GM21515 (cell line): ENCODE results near the gene EWSR1.

Experiments used
- ATAC-seq: cut with Tn5 transposase; IDR thresholded peaks from one replicate; pipeline ENCODE4 v1.9.1; 2021; ENCODE audit not compliant: unreplicated experiment

EWSR1 gene

DNA sequence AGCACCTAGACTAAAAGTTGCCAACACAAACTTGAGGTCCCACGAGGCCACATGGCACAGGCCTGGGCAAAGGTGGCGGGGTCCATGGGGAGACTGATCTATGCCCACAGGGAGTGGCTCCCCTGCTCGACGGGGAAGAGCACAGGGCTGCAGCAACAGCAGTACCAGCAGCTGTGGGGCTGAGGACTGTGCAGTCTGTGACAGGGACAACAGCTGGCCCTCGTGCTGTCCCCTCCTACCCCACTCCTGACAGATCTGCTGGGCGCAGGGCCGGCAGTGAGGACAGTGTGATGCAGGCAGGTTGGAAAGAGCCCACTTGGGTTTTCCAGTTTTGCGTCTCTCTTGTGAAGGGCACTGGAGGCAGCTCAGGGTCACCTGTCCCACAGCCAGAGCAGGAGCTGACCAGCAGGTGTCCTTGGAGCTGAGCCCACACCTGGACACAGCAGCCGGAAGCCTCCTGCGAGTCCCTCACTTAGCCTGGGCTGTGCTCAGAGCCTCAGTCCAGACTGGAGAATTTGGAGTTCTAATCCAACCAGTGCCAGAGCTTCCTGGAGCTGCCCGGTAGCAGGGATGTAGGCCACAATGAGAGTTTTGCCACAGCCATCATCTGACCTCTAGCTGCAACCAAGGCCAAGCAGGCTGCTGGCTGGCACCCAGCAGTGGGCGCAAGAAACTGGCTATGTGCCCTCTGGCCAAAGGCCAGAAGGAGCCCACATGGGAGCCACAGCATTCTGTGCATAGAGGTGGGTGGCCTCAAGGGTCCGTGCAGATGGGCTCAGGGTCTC lies 34.8 kb downstream of the EWSR1 start:
- ATAC-seq = no peak

- no peak for ATAC-seq
Measured at GRCh38 chr22:29305836-29306174, 37.7 kb downstream of the EWSR1 start.

DNA sequence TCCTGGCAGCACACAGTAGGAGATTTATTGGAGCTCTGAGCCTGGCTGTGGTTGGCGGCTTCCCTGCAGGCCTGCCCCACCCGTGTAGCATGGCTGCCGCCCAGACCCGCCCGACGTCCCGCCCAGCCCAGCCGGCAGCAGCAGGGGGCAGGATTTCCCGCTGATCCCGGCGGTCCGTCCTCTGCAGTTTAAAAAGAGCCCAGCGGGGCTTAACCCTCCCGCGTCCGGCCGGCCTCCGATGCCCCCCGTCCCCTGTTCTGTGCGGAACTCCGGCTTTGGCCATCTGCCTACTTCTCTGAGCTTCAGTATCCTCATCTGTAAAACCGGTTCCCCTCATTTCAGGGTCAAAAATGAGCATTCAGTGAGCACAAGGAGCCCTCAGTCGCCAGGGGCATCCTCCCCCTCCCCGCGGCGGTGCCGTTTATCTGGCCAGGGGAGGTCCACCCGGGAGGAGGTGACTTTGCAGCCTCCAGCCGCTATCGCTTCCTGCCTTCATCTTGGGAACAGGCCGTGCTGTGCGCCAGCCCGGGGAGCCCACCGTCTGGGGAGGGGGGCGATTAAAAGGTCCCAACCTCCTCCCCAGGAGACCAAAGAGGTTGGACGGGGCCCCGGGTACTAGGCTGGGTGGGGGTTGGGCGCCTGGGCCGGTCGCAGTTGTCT lies 38.2 kb downstream of the EWSR1 start, which contains the start of gene GAS2L1:
Gene GAS2L1 (plus strand): TSS at position 476 of the 660 bp plus-strand sequence. CDS start 1,456 bp downstream, outside the sequence.
- no peak for ATAC-seq

GRCh38 chr22:29306835-29307595 lies 38.9 kb downstream of the EWSR1 start:
- ATAC-seq = no peak

GRCh38 chr22:29307596-29308147 lies 39.6 kb downstream of the EWSR1 start:
- no peak for ATAC-seq

DNA sequence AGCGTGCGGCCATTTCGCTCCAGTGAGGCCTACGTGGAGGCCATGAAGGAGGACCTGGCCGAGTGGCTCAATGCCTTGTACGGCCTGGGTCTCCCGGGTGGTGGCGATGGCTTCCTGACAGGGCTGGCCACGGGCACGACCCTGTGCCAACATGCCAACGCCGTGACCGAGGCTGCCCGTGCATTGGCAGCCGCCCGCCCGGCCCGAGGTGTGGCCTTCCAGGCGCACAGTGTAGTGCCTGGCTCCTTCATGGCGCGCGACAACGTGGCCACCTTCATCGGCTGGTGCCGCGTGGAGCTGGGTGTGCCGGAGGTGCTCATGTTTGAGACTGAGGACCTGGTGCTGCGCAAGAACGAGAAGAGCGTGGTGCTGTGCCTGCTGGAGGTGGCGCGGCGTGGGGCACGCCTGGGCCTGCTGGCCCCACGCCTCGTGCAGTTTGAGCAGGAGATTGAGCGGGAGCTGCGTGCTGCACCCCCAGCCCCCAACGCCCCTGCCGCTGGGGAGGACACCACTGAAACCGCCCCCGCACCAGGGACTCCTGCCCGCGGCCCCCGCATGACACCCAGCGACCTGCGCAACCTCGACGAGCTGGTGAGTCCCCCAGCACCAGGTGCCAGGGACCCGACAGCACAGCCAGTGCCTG lies 40.2 kb downstream of the EWSR1 start:
- no peak for ATAC-seq

DNA sequence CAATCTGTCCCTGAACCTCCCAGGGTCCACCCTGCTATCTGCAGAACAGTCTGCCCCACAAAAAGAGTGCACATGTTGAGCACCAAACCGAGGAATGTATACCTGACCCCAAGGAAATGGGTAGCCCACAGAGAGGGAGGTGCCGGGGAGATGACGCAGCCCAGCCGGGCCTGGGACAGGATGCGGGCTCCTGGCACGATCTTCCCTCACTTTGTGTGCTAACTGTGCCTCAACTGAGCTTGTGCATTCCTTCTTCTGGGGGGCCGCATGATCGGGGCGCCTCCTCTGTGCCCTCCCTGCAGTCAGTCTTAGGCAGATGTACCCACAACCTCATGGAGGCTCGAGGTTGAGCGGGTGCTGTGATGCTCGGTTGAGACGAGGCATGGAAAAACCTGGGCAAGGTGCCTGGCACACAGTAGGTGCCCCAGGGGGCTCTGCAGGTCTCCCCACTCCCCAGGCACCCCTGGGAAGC lies 40.8 kb downstream of the EWSR1 start:
- ATAC-seq = no peak

DNA sequence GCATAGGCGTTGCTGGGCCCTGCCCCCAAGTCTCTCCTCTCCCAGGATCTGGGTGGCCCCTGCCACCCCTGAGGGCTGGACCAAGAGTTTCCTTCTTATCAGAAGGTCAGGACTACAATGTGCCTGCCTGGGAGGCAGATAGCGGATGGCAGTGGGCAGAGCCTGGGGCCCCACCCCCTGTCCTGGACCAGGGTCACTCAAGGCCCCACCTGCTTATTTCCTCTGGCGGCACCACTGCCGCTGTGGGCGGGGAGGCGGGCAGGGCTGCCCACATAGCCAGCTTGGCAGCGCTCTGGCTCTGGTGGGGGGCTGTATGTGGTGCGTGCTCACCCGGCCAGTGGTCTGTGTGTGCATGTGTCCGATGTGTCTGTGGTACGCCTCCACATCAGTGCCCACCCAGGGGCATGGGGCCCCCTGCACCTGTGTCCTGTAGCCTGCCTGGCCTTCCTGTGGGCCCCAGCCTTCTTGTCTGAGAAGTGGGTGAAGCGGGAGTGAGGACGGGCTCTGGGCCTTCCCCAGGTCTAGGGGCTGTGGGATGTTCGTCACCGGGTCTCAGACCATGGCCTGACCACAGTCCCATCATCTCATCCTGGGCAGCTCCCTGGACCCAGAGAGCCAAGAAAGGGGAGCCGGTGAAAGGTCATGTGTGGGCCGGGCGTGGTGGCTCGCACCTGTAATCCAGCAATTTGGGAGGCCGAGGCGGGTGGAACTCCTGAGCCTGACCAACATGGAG lies 41.4 kb downstream of the EWSR1 start:
- ATAC-seq = no peak

DNA sequence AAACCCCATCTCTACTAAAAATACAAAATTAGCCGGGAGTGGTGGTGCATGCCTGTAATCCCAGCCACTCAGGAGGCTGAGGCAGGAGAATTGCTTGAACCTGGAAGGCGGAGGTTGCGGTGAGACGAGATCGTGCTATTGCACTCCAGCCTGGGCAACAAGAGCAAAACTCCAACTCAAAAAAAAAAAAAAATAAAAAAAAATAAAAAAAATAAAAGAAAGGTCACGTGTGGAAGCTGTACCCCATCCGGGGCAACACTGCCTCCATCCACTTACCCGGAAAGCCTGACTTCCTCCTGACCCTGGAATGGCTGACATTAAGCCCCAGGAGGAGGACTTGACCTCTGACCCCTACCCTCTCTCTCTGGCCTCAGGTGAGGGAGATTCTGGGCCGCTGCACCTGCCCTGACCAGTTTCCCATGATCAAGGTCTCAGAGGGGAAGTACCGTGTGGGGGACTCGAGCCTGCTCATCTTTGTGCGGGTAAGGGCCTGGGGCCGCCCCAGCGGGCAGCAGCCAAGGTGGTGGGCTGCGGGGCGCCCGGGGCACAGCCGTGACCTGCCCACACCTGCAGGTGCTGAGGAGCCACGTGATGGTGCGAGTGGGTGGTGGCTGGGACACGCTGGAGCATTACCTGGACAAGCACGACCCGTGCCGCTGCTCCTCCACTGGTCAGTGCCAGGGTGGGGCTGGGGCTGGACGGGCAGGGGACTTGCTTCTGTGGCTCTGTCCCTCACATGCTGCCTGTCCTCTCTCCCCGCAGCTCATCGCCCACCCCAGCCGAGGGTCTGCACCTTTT lies 42.2 kb downstream of the EWSR1 start:
- no peak for ATAC-seq

GRCh38 chr22:29310863-29311339 lies 42.8 kb downstream of the EWSR1 start:
- ATAC-seq = no peak

DNA sequence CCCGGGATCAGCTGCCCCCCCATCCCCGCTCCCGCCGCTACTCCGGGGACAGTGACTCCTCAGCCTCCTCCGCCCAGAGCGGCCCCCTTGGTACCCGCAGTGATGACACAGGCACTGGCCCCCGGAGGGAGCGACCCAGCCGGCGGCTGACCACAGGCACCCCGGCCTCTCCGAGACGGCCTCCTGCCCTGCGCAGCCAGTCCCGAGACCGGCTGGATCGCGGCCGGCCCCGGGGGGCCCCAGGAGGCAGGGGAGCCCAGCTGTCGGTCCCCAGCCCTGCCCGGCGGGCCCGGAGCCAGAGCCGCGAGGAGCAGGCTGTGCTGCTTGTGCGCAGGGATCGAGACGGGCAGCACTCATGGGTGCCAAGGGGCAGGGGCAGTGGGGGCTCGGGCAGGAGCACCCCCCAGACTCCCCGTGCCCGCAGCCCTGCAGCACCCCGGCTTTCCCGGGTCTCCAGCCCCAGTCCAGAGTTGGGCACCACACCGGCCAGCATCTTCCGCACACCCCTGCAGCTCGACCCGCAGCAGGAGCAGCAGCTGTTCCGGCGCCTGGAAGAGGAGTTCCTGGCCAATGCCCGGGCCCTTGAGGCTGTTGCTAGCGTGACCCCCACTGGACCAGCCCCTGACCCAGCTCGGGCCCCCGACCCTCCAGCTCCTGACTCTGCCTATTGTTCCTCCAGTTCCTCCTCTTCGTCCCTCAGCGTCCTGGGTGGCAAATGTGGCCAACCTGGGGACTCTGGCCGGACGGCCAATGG lies 43.6 kb downstream of the EWSR1 start:
- no peak for ATAC-seq

GRCh38 chr22:29312218-29313125 lies 44.4 kb downstream of the EWSR1 start:
- ATAC-seq = no peak

DNA sequence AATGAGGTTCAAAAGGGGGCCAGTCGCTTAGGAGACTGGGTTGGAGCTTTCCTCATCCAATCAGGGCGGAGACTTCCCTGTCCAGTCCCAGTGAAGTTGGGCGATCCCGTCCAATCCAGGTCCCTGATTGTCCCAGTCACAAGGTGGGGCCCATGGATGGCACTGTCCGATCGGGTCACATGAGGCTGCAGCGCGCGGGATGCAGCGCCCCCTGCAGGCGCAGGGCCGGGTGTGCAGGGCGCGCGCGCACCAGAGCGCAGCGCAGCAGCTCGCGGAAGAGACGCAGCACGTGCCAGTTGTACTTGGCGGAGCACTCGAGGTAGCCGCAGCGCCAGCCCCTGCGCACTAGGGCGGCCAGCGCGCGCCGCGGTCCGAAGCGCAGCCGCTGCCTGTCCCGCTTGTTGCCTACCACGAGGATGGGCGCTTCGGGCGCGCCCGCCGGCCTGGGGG lies 45.1 kb downstream of the EWSR1 start:
- no peak for ATAC-seq

GRCh38 chr22:29313576-29314466 lies 45.8 kb downstream of the EWSR1 start:
- ATAC-seq = no peak

DNA sequence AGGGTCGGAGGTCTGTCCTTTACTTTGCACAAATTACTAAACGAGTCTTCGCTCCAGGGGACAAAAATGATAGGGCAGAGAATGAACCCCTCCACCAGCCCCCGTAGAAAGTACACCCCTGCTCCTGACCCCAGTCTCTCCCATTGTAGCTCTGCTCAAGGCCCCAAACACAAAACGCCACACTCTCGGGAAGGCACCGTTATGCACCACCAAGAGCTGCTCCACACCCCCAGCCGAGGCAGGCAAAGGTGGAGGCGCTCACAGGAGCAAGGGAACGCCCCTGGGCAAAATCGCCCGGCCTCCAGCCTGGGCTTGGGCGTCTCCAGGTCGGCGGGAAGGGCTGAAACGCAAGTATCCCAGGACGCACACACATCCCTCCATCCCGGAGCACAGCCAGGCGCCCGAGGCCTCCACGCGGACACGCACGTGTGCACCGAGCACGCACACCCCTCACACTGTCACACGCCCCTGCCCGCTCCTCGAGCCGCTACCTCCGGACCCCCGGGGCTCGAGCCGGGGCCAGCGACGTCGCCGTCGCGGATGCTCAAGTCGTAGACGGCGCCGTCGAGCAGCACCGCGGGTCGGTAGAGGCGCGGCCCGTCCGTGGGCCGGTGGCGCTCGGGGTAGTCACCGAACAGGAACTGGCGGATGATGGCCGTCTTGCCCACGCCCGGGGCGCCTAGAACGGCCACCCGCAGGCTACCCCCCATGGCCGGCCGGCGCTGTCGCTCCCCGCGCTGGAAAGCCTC lies 46.6 kb downstream of the EWSR1 start:
- ATAC-seq = no peak
